Neural cell (in vitro differentiated cells): Measurements from ENCODE around the gene IL17RC. TPM values are rescaled to one million over a fixed set of nuclear protein-coding genes. Genes with fewer than 3 reads are reported as not detected.

Experiments
- H2AFZ ChIP-seq: fragments of 200-600, 300-800 bp; sonication (generic), shearing (Covaris generic); 2 replicates; pipeline ENCODE4 v1.6.0; 2014; ENCODE audit warnings: low read depth, mild to moderate bottlenecking, antibody characterized with exemption, low read length, moderate library complexity
- H3F3A ChIP-seq: fragments of 200-600 bp; shearing (Covaris generic); 2 replicates; pipeline ENCODE4 v1.6.1; 2016; ENCODE audit warnings: mild to moderate bottlenecking, moderate library complexity, mixed read lengths, antibody characterized with exemption, low read length; ENCODE audit not compliant: insufficient read depth, poor library complexity, severe bottlenecking
- H3K27ac ChIP-seq: fragments of 200-600, 300-800 bp; sonication (generic), shearing (Covaris generic); 2 replicates; pipeline ENCODE4 v1.5.1; 2014; ENCODE audit warnings: mild to moderate bottlenecking, low read length, moderate library complexity
- H3K27me3 ChIP-seq: fragments of 300-800, 200-600 bp; sonication (generic), shearing (Covaris generic); 2 replicates; pipeline ENCODE4 v1.6.0; 2014; ENCODE audit warnings: mild to moderate bottlenecking, low read depth, low read length, moderate library complexity; ENCODE audit not compliant: insufficient read depth
- H3K36me3 ChIP-seq: fragments of 300-800, 200-600 bp; sonication (generic), shearing (Covaris generic); 2 replicates; pipeline ENCODE4 v1.5.1; 2014; ENCODE audit warnings: mild to moderate bottlenecking, antibody characterized with exemption, low read length, moderate library complexity; ENCODE audit not compliant: insufficient read depth
- H3K4me2 ChIP-seq: fragments of 300-800, 200-600 bp; sonication (generic), shearing (Covaris generic); 2 replicates; pipeline ENCODE4 v1.6.0; 2014; ENCODE audit warnings: mild to moderate bottlenecking, low read length
- H3K4me3 ChIP-seq: fragments of 300-800, 200-600 bp; sonication (generic), shearing (Covaris generic); 2 replicates; pipeline ENCODE4 v1.5.1; 2014; ENCODE audit warnings: mild to moderate bottlenecking, low read length, moderate library complexity
- H3K79me2 ChIP-seq: fragments of 200-600 bp; shearing (Covaris generic); replicated peaks from 2 replicates; pipeline ENCODE4 v1.6.0; 2014; ENCODE audit warnings: mild to moderate bottlenecking, low read length, moderate library complexity; ENCODE audit not compliant: insufficient read depth
- H3K9ac ChIP-seq: fragments of 300-800, 200-600 bp; sonication (generic), shearing (Covaris generic); 2 replicates; pipeline ENCODE4 v1.6.1; 2016; ENCODE audit warnings: mild to moderate bottlenecking, low read length, mixed read lengths
- H3K9me2 ChIP-seq: fragments of 200-600 bp; shearing (Covaris generic); 2 replicates; pipeline ENCODE4 v1.6.1; 2016; ENCODE audit warnings: mild to moderate bottlenecking, low read length, mixed read lengths; ENCODE audit not compliant: insufficient read depth
- H3K9me3 ChIP-seq: fragments of 200-600, 300-800 bp; sonication (generic), shearing (Covaris generic); 2 replicates; pipeline ENCODE4 v1.6.1; 2016; ENCODE audit warnings: mild to moderate bottlenecking, mixed run types, low read length, moderate library complexity, mixed read lengths
- H4K20me1 ChIP-seq: fragments of 200-600 bp; shearing (Covaris generic); 2 replicates; pipeline ENCODE4 v1.6.1; 2016; ENCODE audit warnings: mild to moderate bottlenecking, mixed run types; ENCODE audit not compliant: insufficient read depth
- CTCF ChIP-seq: fragments of 450-650 bp; IDR thresholded peaks from 2 replicates; pipeline ENCODE4 v1.5.1; 2014; ENCODE audit warnings: antibody characterized with exemption, mild to moderate bottlenecking, moderate library complexity; ENCODE audit not compliant: poor library complexity, severe bottlenecking
- EP300 ChIP-seq: fragments of 450-650 bp; conservative IDR thresholded peaks from 2 replicates; pipeline ENCODE4 v1.6.1; 2014; ENCODE audit warnings: antibody characterized with exemption, mild to moderate bottlenecking, moderate library complexity; ENCODE audit not compliant: poor library complexity, severe bottlenecking
- EZH2 ChIP-seq: fragments of 200-600, 300-800 bp; shearing (Covaris generic), sonication (generic); IDR thresholded peaks from 2 replicates; pipeline ENCODE4 v1.6.1; 2014; ENCODE audit warnings: antibody characterized with exemption, low read length, borderline replicate concordance, mild to moderate bottlenecking; ENCODE audit not compliant: insufficient read depth, poor library complexity, severe bottlenecking
- MXI1 ChIP-seq: fragments of 450-650 bp; conservative IDR thresholded peaks from 2 replicates; pipeline ENCODE4 v1.6.1; 2014; ENCODE audit warnings: antibody characterized with exemption, mild to moderate bottlenecking; ENCODE audit not compliant: poor library complexity, severe bottlenecking
- POLR2AphosphoS5 ChIP-seq: IDR thresholded peaks from 2 replicates; pipeline ENCODE4 v1.6.1; 2012
- RAD21 ChIP-seq: fragments of 450-650 bp; conservative IDR thresholded peaks from 2 replicates; pipeline ENCODE4 v1.6.1; 2014; ENCODE audit warnings: antibody characterized with exemption, mild to moderate bottlenecking, moderate library complexity
- REST ChIP-seq: IDR thresholded peaks from 2 replicates; pipeline ENCODE4 v1.6.1; 2012; ENCODE audit warnings: borderline replicate concordance
- SMC3 ChIP-seq: fragments of 450-650 bp; conservative IDR thresholded peaks from 2 replicates; pipeline ENCODE4 v1.6.1; 2014; ENCODE audit warnings: antibody characterized with exemption, mild to moderate bottlenecking, moderate library complexity; ENCODE audit not compliant: poor library complexity
- TAF1 ChIP-seq: IDR thresholded peaks from 2 replicates; pipeline ENCODE4 v1.6.1; 2012; ENCODE audit warnings: low read depth
- polyA plus RNA-seq: library from polyadenylated mRNA; depleted of rRNA; stranded (reverse); fragments of >200 nt; gene quantifications from 2 replicates; pipeline ENCODE4 v1.2.3, GENCODE V29; 2014

The IL17RC gene
- polyA plus RNA-seq, 1 donor from 2014 or later = not detected

GRCh38 chr3:9916346-9916733 lies 558 bp upstream of the IL17RC start:
- H3K4me3 ChIP-seq = no peak overlapping the region
- no peaks in the 10 kb centered on the region for H3K9me3 ChIP-seq

GRCh38 chr3:9917820-9918219 lies 922 bp downstream of the IL17RC start:
- H4K20me1 ChIP-seq = no peaks in the 10 kb centered on the region
- H3K4me2 ChIP-seq = no peak overlapping the region
- peaks cover 16% of the 10 kb centered on the region for H3K27me3 ChIP-seq
- H2AFZ ChIP-seq = no peak overlapping the region
- H3K9me3 ChIP-seq = no peaks in the 10 kb centered on the region
- no peaks in the 10 kb centered on the region for H3K36me3 ChIP-seq
- no peak overlapping the region for H3K4me3 ChIP-seq
- no peak overlapping the region for H3K27ac ChIP-seq
- no peak overlapping the region for H3K9ac ChIP-seq
- H3K9me2 ChIP-seq = no peaks in the 10 kb centered on the region
- TF ChIP-seq CTCF (no peak), REST (no peak), MXI1 (no peak), EP300 (no peak), TAF1 (no peak), EZH2 (no peak), RAD21 (no peak), POLR2AphosphoS5 (no peak), SMC3 (no peak)
- no peaks in the 10 kb centered on the region for H3K79me2 ChIP-seq
- H3F3A ChIP-seq = no peaks in the 10 kb centered on the region

More at GRCh38 chr3:9916346-9916733, 558 bp upstream of the IL17RC start:
- no peaks in the 10 kb centered on the region for H3K9me2 ChIP-seq
- peaks cover 16% of the 10 kb centered on the region for H3K27me3 ChIP-seq
- no peaks in the 10 kb centered on the region for H3F3A ChIP-seq
- H4K20me1 ChIP-seq = no peaks in the 10 kb centered on the region
- no peak overlapping the region for H3K4me2 ChIP-seq
- no peak overlapping the region for H3K27ac ChIP-seq
- H3K9ac ChIP-seq = no peak overlapping the region
- no peaks in the 10 kb centered on the region for H3K36me3 ChIP-seq
- no peaks in the 10 kb centered on the region for H3K79me2 ChIP-seq
- no peak overlapping the region for H2AFZ ChIP-seq
- TF ChIP-seq EP300 (no peak), TAF1 (no peak), RAD21 (no peak), POLR2AphosphoS5 (no peak), MXI1 (no peak), CTCF (no peak)
